ENCODE data around the gene SFMBT1. TPM values are rescaled to one million over a fixed set of nuclear protein-coding genes. Genes with fewer than 3 reads are reported as not detected.

The SFMBT1 gene
- total RNA-seq, 4 donors from 2014 or later: 3.3 to 37.9 (median 15.1) TPM

- no peak for DNase-seq
- Histone ChIP-seq H3K27ac (peak overlapping the region; percentile 64 to 80), H3K9me3 (no peaks in the 10 kb centered on the region), H3K36me3 (no peaks in the 10 kb centered on the region), H3K4me3 (peak overlapping the region; percentile 75 to 89), H3K4me1 (peaks cover 0 to 5% of the 10 kb centered on the region in 2 donors), H3K27me3 (no peaks in the 10 kb centered on the region)
- intact Hi-C loops (cut with DNase I; ENCODE audit: low total_unique reads): no loop called here
- no peak for TF ChIP-seq CTCF (IDR thresholded peaks at IDR 0.05)
- TF ChIP-seq POLR2A (IDR thresholded peaks at IDR 0.05): no peak
Observed at GRCh38 chr3:52896151-52896550, 149.7 kb downstream of the SFMBT1 start.

- intact Hi-C loops (cut with DNase I; ENCODE audit: low total_unique reads): no loop called here
- peaks cover 0 to 5% of the 10 kb centered on the region in 2 donors for H3K4me1 ChIP-seq
- no peak overlapping the region for H3K27ac ChIP-seq
- H3K36me3 ChIP-seq: no peaks in the 10 kb centered on the region
- no peaks in the 10 kb centered on the region for H3K9me3 ChIP-seq
- no peak overlapping the region for H3K4me3 ChIP-seq
- no peaks in the 10 kb centered on the region for H3K27me3 ChIP-seq
- no peak for TF ChIP-seq CTCF (IDR thresholded peaks at IDR 0.05)
- no peak for TF ChIP-seq POLR2A (IDR thresholded peaks at IDR 0.05)
- DNase-seq: no peak
Observed at GRCh38 chr3:52895418-52895817, 150.5 kb downstream of the SFMBT1 start.

- no peak overlapping the region for H3K4me3 ChIP-seq
- peak overlapping the region in 1 of 2 donors; percentile 65 for H3K27ac ChIP-seq
- H3K27me3 ChIP-seq: no peaks in the 10 kb centered on the region
- peaks cover 0 to 5% of the 10 kb centered on the region in 2 donors for H3K4me1 ChIP-seq
- no peaks in the 10 kb centered on the region for H3K9me3 ChIP-seq
- H3K36me3 ChIP-seq: no peaks in the 10 kb centered on the region
- TF ChIP-seq CTCF (IDR thresholded peaks at IDR 0.05): no peak
- no peak for TF ChIP-seq POLR2A (IDR thresholded peaks at IDR 0.05)
- no peak for DNase-seq
- intact Hi-C loops (cut with DNase I; ENCODE audit: low total_unique reads): no loop called here
Observed at GRCh38 chr3:52894756-52895155, 151.1 kb downstream of the SFMBT1 start.

GRCh38 chr3:52893723-52894122, 152.2 kb downstream of the SFMBT1 start:
- peak overlapping the region; percentile 50 to 65 for H3K27ac ChIP-seq

More at GRCh38 chr3:52893723-52894122, 152.2 kb downstream of the SFMBT1 start:
- H3K27me3 ChIP-seq: no peaks in the 10 kb centered on the region
- H3K4me1 ChIP-seq: peaks cover 0 to 5% of the 10 kb centered on the region in 2 donors
- no peaks in the 10 kb centered on the region for H3K9me3 ChIP-seq
- H3K36me3 ChIP-seq: no peaks in the 10 kb centered on the region
- no peak overlapping the region for H3K4me3 ChIP-seq
- intact Hi-C loops (cut with DNase I; ENCODE audit: low total_unique reads): no loop called here
- DNase-seq: no peak
- TF ChIP-seq CTCF (IDR thresholded peaks at IDR 0.05) (no peak), POLR2A (IDR thresholded peaks at IDR 0.05) (no peak)
